ENCODE results near the gene ZNF202.
"Not testable (repeated sequence)": the region's sequence is repeated elsewhere in the genome, so short reads cannot be mapped to it uniquely, and the experiment has no call there.

Gene ZNF202

DNA sequence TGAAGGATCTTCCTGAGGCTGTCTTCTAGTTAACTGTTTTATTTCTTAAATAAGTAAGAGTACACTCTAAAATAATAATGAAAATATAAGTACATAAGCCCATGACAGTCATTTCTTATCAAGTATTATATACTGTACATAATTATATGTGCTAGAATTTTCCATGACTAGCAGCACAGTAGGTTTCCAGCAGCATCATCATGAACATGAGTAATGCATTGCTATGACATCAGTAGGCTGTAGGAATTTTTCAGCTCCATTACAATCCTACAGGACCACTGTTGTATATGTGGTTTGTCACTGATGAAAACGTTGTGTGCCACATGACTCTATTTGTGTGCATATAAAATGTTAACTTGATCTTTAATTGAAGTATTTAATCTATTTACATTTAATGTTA lies 22.0 kb downstream of the ZNF202 start:
- DNase-seq (ENCODE audit: low spot score): no peak
- TF ChIP-seq CTCF (IDR thresholded peaks at IDR 0.05): no peak

GRCh38 chr11:123718469-123718868 lies 23.0 kb downstream of the ZNF202 start:
- no peak for DNase-seq (ENCODE audit: low spot score)
- no peak for TF ChIP-seq CTCF (IDR thresholded peaks at IDR 0.05)
- H3K27ac ChIP-seq: no peak overlapping the region
- no peak overlapping the region for H3K4me3 ChIP-seq

More for the DNA sequence above, 22.0 kb downstream of the ZNF202 start:
- Histone ChIP-seq H3K27ac (no peak overlapping the region), H3K4me3 (no peak overlapping the region)

DNA sequence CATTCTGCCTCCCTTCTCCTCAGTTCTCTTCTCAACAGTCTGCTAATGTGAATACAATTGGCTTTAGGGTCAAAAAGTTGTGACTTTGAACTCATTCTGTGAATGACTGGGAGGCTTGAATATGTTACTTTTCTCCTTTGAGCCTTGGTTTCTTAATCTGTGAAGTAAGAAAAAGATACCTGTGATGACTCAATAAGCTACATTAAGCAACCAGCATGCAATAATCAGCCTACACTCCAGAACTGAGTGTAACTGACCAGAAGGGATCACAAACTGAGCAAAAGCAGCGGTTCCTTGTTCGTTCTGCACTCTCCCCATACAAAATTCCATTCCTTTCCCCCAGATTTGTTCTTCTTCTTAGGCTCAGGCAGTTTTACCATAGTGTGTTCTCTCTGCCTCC lies 23.4 kb downstream of the ZNF202 start:
- H3K27ac ChIP-seq: no peak overlapping the region
- H3K4me3 ChIP-seq: no peak overlapping the region
- no peak for DNase-seq (ENCODE audit: low spot score)
- no peak for TF ChIP-seq CTCF (IDR thresholded peaks at IDR 0.05)

DNA sequence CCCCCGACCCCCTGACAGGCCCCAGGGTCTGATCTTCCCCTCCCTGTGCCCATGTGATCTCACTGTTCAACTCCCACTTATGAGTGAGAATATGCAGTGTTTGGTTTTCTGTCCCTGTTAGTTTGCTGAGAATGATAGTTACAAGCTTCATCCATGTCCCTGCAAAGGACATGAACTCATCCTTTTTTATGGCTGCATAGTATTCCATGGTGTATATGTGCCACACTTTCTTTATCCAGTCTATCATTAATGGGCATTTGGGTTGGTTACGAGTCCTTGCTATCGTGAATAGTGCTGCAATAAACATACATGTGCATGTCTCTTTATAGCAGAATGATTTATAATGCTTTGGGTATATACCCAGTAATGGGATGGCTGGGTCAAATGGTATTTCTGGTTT lies 28.8 kb downstream of the ZNF202 start:
- DNase-seq (ENCODE audit: low spot score); H3K27ac ChIP-seq; H3K4me3 ChIP-seq: not testable (repeated sequence)

- Histone ChIP-seq H3K27ac (no peak overlapping the region), H3K4me3 (no peak overlapping the region)
- TF ChIP-seq CTCF (IDR thresholded peaks at IDR 0.05): no peak
- DNase-seq (ENCODE audit: low spot score): no peak
Measured at GRCh38 chr11:123707606-123708205, 33.8 kb downstream of the ZNF202 start.

DNA sequence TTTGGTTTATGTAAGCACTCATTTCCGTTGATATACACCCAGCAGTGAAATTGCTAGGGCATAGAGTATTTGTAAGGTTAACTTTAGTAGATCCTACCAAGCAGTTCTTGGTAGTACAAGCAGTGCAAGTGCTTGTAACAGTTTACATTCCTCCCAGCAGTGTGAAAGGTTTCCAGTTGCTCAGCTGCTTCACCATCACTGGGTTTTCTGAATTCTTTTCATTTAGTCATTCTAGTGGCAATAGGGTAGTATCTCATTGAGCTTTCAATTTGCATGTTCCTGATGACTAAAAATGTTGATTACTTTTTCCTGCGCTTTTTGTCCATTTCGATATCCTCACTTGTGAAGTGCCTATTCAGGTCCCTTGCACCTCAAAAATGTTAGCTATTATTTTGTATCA lies 34.3 kb downstream of the ZNF202 start:
- TF ChIP-seq CTCF (IDR thresholded peaks at IDR 0.05): no peak
- Histone ChIP-seq H3K4me3 (no peak overlapping the region), H3K27ac (no peak overlapping the region)
- no peak for DNase-seq (ENCODE audit: low spot score)

GRCh38 chr11:123704341-123704740 lies 37.1 kb downstream of the ZNF202 start:
- Histone ChIP-seq H3K4me3 (no peak overlapping the region), H3K27ac (no peak overlapping the region)
- TF ChIP-seq CTCF (IDR thresholded peaks at IDR 0.05): no peak
- DNase-seq (ENCODE audit: low spot score): no peak

DNA sequence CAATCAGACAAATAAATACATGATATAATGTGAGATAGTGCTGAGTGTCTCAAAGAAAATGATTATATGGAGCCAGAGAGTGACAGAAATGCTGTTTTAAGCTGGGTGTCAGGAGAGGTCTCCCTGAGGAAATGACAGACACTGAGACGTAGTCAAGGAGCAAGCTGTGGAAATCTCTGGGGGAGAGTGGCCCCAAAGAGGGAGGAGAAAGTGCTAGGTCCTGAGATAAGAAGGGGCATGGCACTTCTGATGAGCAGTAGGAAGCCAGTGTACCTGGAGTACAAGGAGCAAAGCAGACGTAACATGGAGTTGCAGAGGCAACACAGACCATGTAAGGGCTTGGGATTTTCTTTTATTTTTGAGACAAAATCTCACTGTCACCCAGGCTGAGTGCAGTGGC lies 38.8 kb downstream of the ZNF202 start:
- no peak for DNase-seq (ENCODE audit: low spot score)
- no peak for TF ChIP-seq CTCF (IDR thresholded peaks at IDR 0.05)
- Histone ChIP-seq H3K27ac (no peak overlapping the region), H3K4me3 (no peak overlapping the region)

Measured in coronary artery (tissue), 2 donors.